COR-L47 (cell line): ENCODE data around the gene PODNL1.

Source experiments
- DNase-seq: peaks from one replicate; lab custom pipeline; 2025; lab: John Stamatoyannopoulos, UW

PODNL1 gene

GRCh38 chr19:13887517-13887916, 50.7 kb downstream of the PODNL1 start:
- no peak for DNase-seq

- no peak for DNase-seq
Observed at GRCh38 chr19:13887018-13887436, 51.2 kb downstream of the PODNL1 start.

- no peak for DNase-seq
Observed at GRCh38 chr19:13885826-13886365, 52.3 kb downstream of the PODNL1 start.

GRCh38 chr19:13884726-13885591, 53.3 kb downstream of the PODNL1 start:
- DNase-seq, result peak; percentile 76

GRCh38 chr19:13883516-13884064, 54.6 kb downstream of the PODNL1 start:
- DNase-seq, result no peak

GRCh38 chr19:13882836-13883235, 55.4 kb downstream of the PODNL1 start:
- no peak for DNase-seq

- DNase-seq, result no peak
Observed at GRCh38 chr19:13882419-13882795, 55.8 kb downstream of the PODNL1 start.

- DNase-seq, result no peak
Observed at GRCh38 chr19:13881692-13882418, 56.4 kb downstream of the PODNL1 start.

GRCh38 chr19:13881251-13881691, 56.9 kb downstream of the PODNL1 start:
- DNase-seq, result no peak
